Esophagus muscularis mucosa (tissue), 4 donors: Measurements from ENCODE around the gene DOCK1. TPM values are rescaled to one million over a fixed set of nuclear protein-coding genes. Genes with fewer than 3 reads are reported as not detected.

Experiments used
- DNase-seq: peaks from one replicate; pipeline ENCODE4 v3.0.0-alpha.2; 2017; ENCODE audit errors: extremely low spot score
- H3K27ac ChIP-seq, 4 donors: fragments of 200-600 bp; sonication (generic); replicated peaks in 1 of 4; 1 replicate in 3 of 4; 2 replicates in 1 of 4; pipeline ENCODE4 v1.5.1; 2016 to 2019; ENCODE audit warnings: mild to moderate bottlenecking in 1 of 4
- H3K27me3 ChIP-seq, 4 donors: fragments of 200-600 bp; sonication (generic); one replicate each; pipeline versions ENCODE4 v1.5.1 to v1.6.0; 2016 to 2019
- H3K36me3 ChIP-seq, 4 donors: fragments of 200-600 bp; sonication (generic); one replicate each; pipeline ENCODE4 v1.5.1; 2016 to 2019
- H3K4me1 ChIP-seq, 4 donors: fragments of 200-600 bp; sonication (generic); one replicate each; pipeline ENCODE4 v1.5.1; 2016 to 2019
- H3K4me3 ChIP-seq, 4 donors: fragments of 200-600 bp; sonication (generic); 1 replicate in 2 of 4; 2 replicates in 2 of 4; pipeline ENCODE4 v1.5.1; 2016 to 2019; ENCODE audit warnings: mild to moderate bottlenecking in 4 of 4, moderate library complexity in 1 of 4
- H3K9me3 ChIP-seq, 4 donors: fragments of 200-600 bp; sonication (generic); 1 replicate in 3 of 4; 2 replicates in 1 of 4; pipeline ENCODE4 v1.5.1; 2016 to 2019
- CTCF ChIP-seq, 3 experiments: fragments of 200-600 bp in 2 of 3; fragments of 450-650 bp in 1 of 3; sonication (generic) in 2 of 3; IDR thresholded peaks; one replicate each; pipeline ENCODE4 v1.5.1; 2017 to 2019; ENCODE audit warnings: antibody characterized with exemption in 3 of 3, mild to moderate bottlenecking in 2 of 3, moderate library complexity in 1 of 3
- EP300 ChIP-seq: sonication (generic); formaldehyde crosslinking; IDR thresholded peaks from one replicate; pipeline ENCODE4 v1.6.1; 2017; ENCODE audit warnings: antibody characterized with exemption
- POLR2A ChIP-seq: fragments of 450-650 bp; IDR thresholded peaks from one replicate; pipeline ENCODE4 v1.6.1; 2017; ENCODE audit warnings: antibody characterized with exemption, moderate library complexity, mild to moderate bottlenecking, low read depth
- POLR2AphosphoS5 ChIP-seq, 2 donors: sonication (generic); formaldehyde crosslinking; IDR thresholded peaks; one replicate each; pipeline ENCODE4 v1.6.1; 2017; ENCODE audit warnings: antibody characterized with exemption in 2 of 2
- WGBS: methylation state at CpG from one replicate; pipeline ENCODE4 v1.1.5; 2018; 5-methylcytosine and 5-hydroxymethylcytosine counted together
- intact Hi-C: fragments of 100-400 bp; cut with DNase I; formaldehyde crosslinking; loops from one replicate; pipeline ENCODE4 v1.15.1; 2023
- total RNA-seq, 4 donors: library from RNA; depleted of rRNA; stranded (reverse); fragments of >200 nt; gene quantifications; one replicate each; pipeline versions ENCODE4 v1.1.0 to v1.2.1, GENCODE V29; 2016

DOCK1 gene
- total RNA-seq, 4 donors from 2014 or later: 41.4 to 60.3 (median 55.3) TPM

GRCh38 chr10:127415116-127415515, 509.9 kb downstream of the DOCK1 start:
- peaks cover 14 to 82% (median 55%) of the 10 kb centered on the region in 4 donors for H3K36me3 ChIP-seq

GRCh38 chr10:127415901-127416581, 510.8 kb downstream of the DOCK1 start:
- DNase-seq: no peak
- no peaks in the 10 kb centered on the region for H3K9me3 ChIP-seq
- H3K36me3 ChIP-seq: peaks cover 15 to 85% (median 55%) of the 10 kb centered on the region in 4 donors
- H3K4me1 ChIP-seq: no peaks in the 10 kb centered on the region
- H3K27me3 ChIP-seq: no peaks in the 10 kb centered on the region
- WGBS: 87% methylated on average over 12 of the region's 12 CpGs
- H3K4me3 ChIP-seq: no peak overlapping the region
- intact Hi-C loops: no loop called here
- H3K27ac ChIP-seq: no peak overlapping the region
- no peak for TF ChIP-seq CTCF (IDR thresholded peaks at IDR 0.05)
- no peak for TF ChIP-seq EP300
- TF ChIP-seq POLR2AphosphoS5 (IDR thresholded peaks at IDR 0.05): no peak

More at GRCh38 chr10:127415116-127415515, 509.9 kb downstream of the DOCK1 start:
- H3K4me1 ChIP-seq: no peaks in the 10 kb centered on the region
- no peak overlapping the region for H3K27ac ChIP-seq
- WGBS: 89% methylated on average over 9 of the region's 9 CpGs
- no peak overlapping the region for H3K4me3 ChIP-seq
- no peak for DNase-seq
- no peaks in the 10 kb centered on the region for H3K27me3 ChIP-seq
- TF ChIP-seq POLR2AphosphoS5 (IDR thresholded peaks at IDR 0.05) (no peak), EP300 (no peak), CTCF (IDR thresholded peaks at IDR 0.05) (no peak), POLR2A (no peak)
- no peaks in the 10 kb centered on the region for H3K9me3 ChIP-seq
- intact Hi-C loops: no loop called here

DNA sequence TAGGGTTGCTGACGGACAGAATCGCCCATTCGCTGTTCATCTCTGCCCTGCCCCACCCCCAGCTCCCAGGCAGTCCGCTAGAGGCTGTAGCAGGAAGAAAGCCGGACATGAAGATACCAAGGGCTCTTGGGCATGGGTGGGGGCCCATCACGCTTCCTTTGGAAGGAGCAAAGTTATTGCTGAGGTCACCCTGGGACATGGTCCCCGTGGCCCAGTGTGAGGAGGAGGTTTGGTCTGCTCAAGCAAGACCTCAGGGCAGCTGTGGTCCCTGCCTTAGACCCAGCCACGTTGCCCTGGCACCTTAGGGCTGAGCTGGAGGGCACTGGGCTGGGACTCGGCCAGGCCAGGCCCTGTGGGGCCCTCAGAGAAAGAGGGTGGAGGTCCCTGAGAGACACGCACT, 511.8 kb downstream of the DOCK1 start:
- DNase-seq: no peak
- Histone ChIP-seq H3K27ac (no peak overlapping the region), H3K4me1 (no peaks in the 10 kb centered on the region), H3K4me3 (no peak overlapping the region), H3K9me3 (no peaks in the 10 kb centered on the region), H3K27me3 (no peaks in the 10 kb centered on the region), H3K36me3 (peaks cover 12 to 79% (median 49%) of the 10 kb centered on the region in 4 donors)
- 78% methylated on average over 8 of the region's 10 CpGs for WGBS
- intact Hi-C loops: no loop called here
- no peak for TF ChIP-seq POLR2AphosphoS5 (IDR thresholded peaks at IDR 0.05)
- no peak for TF ChIP-seq EP300
- TF ChIP-seq CTCF (IDR thresholded peaks at IDR 0.05): no peak
- no peak for TF ChIP-seq POLR2A

- TF ChIP-seq EP300 (no peak), POLR2AphosphoS5 (IDR thresholded peaks at IDR 0.05) (no peak), POLR2A (no peak), CTCF (IDR thresholded peaks at IDR 0.05) (no peak)
- WGBS: 93% methylated on average over 12 of the region's 12 CpGs
- Histone ChIP-seq H3K27ac (no peak overlapping the region), H3K9me3 (no peaks in the 10 kb centered on the region), H3K4me3 (no peak overlapping the region), H3K36me3 (peaks cover 12 to 73% (median 47%) of the 10 kb centered on the region in 4 donors), H3K27me3 (no peaks in the 10 kb centered on the region), H3K4me1 (no peaks in the 10 kb centered on the region)
- no peak for DNase-seq
- intact Hi-C loops: no loop called here
These were observed 512.6 kb downstream of the DOCK1 start for GRCh38 chr10:127417686-127418401.
